ENCODE data around the gene ST3GAL5.

The ST3GAL5 gene

DNA sequence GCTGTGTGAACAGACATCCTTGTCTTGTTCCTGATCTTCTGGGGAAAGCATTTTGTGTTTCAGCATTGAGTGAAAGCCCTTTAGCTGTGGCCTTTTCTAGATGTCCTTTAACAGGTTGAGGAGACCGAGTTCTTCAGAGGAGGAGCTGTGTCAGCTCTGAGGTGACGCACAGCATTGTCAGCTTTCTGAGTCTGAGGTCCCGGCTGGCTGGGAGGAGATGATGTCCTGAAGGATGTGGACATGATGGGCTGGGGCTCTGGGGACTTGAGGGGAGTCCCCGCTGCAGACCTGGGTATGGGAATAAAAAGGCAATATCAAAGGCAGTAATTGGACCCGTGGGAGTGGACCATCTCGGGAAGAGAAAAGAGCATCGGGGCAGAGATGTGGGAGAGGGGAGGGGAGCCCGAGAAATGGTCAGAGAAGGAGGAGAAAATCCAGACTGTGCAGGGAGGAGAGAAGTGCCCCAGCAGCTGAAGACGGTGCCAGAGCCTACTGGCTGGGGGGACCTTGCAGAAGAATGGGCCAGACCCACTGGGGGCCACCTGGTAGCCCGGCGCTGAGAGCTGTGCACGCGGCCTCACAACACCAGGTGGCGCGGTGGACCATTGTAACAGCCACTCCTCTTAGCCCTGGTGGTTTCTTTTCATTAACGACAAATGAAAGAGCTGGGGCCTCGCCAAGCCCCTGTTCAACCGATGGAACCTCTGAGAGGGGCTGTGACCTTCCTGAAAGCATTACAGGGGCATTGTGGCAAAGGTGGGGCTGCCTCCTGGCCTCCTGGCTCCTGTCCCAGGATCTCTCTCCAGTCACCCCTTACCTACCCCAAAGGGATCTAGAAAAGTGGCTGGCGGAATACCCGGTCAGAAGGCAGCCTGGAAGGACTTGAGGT, 61.6 kb downstream of the ST3GAL5 start:
- Histone ChIP-seq H3K4me1 (ENCODE audit: control insufficient read depth in 1 of 2, insufficient read depth in 2 of 2, low read length in 2 of 2) (no peaks in the 10 kb centered on the region), H3K27me3 (ENCODE audit: low read depth, low read length) (no peaks in the 10 kb centered on the region), H3K27ac (ENCODE audit: low read length) (no peak overlapping the region), H3K9me3 (ENCODE audit: control insufficient read depth in 1 of 2, low read length in 2 of 2) (no peaks in the 10 kb centered on the region), H3K36me3 (ENCODE audit: control insufficient read depth in 1 of 2, insufficient read depth in 2 of 2, low read length in 2 of 2) (no peaks in the 10 kb centered on the region), H3K4me3 (ENCODE audit: low read depth in 1 of 2, low read length in 2 of 2) (peak overlapping the region; percentile 34)

DNA sequence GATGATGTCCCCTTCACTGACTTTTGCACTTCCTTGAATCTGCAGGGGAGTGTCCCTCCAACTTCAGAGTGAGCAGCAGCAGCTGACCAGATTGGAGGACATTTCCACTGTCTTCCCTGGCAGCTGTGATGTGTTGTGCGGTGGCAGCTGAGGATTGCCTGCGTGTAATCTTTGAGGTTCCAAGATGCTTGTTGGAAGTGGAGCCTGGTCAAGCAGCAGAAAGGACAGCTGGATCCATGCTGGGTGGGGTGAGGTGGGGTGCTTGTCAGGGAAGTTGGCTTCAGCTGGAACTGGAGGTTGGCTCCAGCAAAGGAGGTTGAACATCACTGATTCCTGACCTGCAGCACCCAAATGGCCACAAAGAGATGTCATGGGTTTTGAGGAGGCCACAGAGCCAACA, 64.8 kb downstream of the ST3GAL5 start:
- H3K9me3 ChIP-seq (ENCODE audit: control insufficient read depth in 1 of 2, low read length in 2 of 2): no peaks in the 10 kb centered on the region
- no peaks in the 10 kb centered on the region for H3K4me1 ChIP-seq (ENCODE audit: control insufficient read depth in 1 of 2, insufficient read depth in 2 of 2, low read length in 2 of 2)
- H3K4me3 ChIP-seq (ENCODE audit: low read depth in 1 of 2, low read length in 2 of 2): no peak overlapping the region
- no peaks in the 10 kb centered on the region for H3K27me3 ChIP-seq (ENCODE audit: low read depth, low read length)
- no peaks in the 10 kb centered on the region for H3K36me3 ChIP-seq (ENCODE audit: control insufficient read depth in 1 of 2, insufficient read depth in 2 of 2, low read length in 2 of 2)
- no peak overlapping the region for H3K27ac ChIP-seq (ENCODE audit: low read length)

DNA sequence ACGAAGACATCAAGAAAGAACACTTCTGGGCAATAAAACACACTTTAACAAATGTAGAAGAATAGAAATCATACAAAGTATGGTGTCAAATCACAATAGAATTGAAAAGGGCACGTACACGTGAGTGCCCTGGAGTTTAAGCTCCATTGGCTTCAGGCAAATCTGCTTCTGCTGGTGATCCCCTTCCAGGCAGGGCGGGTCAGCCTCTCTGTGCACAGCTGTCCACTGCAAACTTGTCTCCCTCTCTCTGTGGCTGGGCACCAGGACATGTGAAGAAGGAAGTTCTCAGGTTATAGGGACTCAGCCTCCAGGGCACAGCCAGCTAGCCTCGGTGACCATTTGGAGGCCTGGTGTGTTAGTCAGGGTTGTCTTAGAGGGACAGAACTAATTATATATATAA, 66.0 kb downstream of the ST3GAL5 start:
- H3K27ac ChIP-seq (ENCODE audit: low read length): no peak overlapping the region
- no peaks in the 10 kb centered on the region for H3K4me1 ChIP-seq (ENCODE audit: control insufficient read depth in 1 of 2, insufficient read depth in 2 of 2, low read length in 2 of 2)
- H3K36me3 ChIP-seq (ENCODE audit: control insufficient read depth in 1 of 2, insufficient read depth in 2 of 2, low read length in 2 of 2): no peaks in the 10 kb centered on the region
- H3K9me3 ChIP-seq (ENCODE audit: control insufficient read depth in 1 of 2, low read length in 2 of 2): no peaks in the 10 kb centered on the region
- H3K27me3 ChIP-seq (ENCODE audit: low read depth, low read length): no peaks in the 10 kb centered on the region
- H3K4me3 ChIP-seq (ENCODE audit: low read depth in 1 of 2, low read length in 2 of 2): no peak overlapping the region

DNA sequence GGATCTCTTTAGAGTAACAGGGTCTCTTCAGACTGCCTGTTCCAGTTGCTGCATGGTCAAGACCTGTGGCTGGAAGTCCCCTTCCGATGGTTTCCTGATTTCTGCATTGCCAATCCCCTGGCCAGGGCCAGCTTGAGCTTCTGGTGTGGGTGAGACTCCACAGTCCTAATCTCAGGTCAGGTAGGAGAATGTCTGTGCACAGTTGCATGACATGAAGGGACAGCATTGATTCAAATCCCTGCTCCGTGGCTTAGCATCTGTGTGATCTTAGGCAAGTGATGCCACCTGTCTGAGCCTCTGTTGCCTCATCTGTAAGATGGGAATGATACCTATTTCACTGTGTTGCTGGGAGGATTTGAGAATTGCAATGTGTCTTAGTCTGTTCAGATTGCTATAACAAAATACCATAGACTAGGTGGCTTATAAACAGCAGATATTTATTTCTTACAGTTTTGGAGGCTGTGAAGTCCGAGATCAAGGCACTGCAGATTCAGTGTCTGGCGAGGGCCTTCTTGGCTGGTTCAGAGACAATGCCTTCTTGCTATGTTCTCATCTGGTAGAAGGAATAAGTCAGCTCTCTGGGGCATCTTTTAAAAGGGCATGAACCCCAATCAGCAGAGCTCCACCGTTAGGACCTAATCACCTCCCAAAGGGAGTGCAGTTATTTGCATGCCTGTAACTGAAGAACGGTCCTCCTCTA, 68.8 kb downstream of the ST3GAL5 start:
- Histone ChIP-seq H3K36me3 (ENCODE audit: control insufficient read depth in 1 of 2, insufficient read depth in 2 of 2, low read length in 2 of 2) (no peaks in the 10 kb centered on the region), H3K27ac (ENCODE audit: low read length) (no peak overlapping the region), H3K9me3 (ENCODE audit: control insufficient read depth in 1 of 2, low read length in 2 of 2) (no peaks in the 10 kb centered on the region)

DNA sequence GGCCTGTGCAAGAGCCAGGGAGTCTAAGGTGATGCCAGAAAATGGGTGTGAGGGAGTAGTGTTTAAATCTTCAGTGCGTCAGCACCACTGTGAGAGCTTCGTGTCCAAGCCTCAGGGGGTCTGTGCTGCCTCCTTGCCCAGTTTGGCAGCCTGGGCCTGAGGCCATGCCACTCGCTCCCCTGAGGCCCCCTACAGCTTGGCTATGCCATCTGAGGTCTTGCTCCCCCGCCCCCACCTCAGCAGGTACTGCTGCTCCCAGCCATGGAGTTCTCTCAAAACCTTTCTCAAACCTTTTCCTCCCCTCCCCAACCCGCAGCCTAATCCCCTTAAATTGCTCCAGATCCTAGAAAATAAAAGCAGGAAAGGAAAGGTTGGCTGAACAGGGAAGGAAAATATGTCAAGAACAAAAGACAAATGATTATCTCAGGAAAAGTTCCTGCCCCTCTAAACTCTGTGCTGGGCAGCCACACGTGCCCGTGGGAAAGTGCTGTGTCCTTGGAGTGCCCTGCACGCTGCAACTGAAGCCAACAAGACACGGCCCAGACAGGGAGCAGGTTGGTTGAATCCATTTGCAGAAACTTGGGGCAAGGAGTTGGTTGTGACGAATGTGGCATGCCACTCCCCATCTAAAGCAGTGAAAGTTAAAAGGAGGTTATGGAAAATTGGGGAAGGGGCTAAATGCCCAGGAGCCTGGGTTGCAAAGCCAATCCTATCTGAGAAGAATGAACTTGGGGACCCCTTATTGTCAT, 73.8 kb downstream of the ST3GAL5 start:
- H3K27ac ChIP-seq (ENCODE audit: low read length): no peak overlapping the region
- no peaks in the 10 kb centered on the region for H3K27me3 ChIP-seq (ENCODE audit: low read depth, low read length)
- no peak overlapping the region for H3K4me3 ChIP-seq (ENCODE audit: low read depth in 1 of 2, low read length in 2 of 2)
- H3K36me3 ChIP-seq (ENCODE audit: control insufficient read depth in 1 of 2, insufficient read depth in 2 of 2, low read length in 2 of 2): no peaks in the 10 kb centered on the region
- H3K9me3 ChIP-seq (ENCODE audit: control insufficient read depth in 1 of 2, low read length in 2 of 2): no peaks in the 10 kb centered on the region
- peaks cover 0 to 15% of the 10 kb centered on the region in 2 donors for H3K4me1 ChIP-seq (ENCODE audit: control insufficient read depth in 1 of 2, insufficient read depth in 2 of 2, low read length in 2 of 2)

More for the DNA sequence above, 68.8 kb downstream of the ST3GAL5 start:
- Histone ChIP-seq H3K4me1 (ENCODE audit: control insufficient read depth in 1 of 2, insufficient read depth in 2 of 2, low read length in 2 of 2) (no peaks in the 10 kb centered on the region), H3K4me3 (ENCODE audit: low read depth in 1 of 2, low read length in 2 of 2) (no peak overlapping the region), H3K27me3 (ENCODE audit: low read depth, low read length) (no peaks in the 10 kb centered on the region)

DNA sequence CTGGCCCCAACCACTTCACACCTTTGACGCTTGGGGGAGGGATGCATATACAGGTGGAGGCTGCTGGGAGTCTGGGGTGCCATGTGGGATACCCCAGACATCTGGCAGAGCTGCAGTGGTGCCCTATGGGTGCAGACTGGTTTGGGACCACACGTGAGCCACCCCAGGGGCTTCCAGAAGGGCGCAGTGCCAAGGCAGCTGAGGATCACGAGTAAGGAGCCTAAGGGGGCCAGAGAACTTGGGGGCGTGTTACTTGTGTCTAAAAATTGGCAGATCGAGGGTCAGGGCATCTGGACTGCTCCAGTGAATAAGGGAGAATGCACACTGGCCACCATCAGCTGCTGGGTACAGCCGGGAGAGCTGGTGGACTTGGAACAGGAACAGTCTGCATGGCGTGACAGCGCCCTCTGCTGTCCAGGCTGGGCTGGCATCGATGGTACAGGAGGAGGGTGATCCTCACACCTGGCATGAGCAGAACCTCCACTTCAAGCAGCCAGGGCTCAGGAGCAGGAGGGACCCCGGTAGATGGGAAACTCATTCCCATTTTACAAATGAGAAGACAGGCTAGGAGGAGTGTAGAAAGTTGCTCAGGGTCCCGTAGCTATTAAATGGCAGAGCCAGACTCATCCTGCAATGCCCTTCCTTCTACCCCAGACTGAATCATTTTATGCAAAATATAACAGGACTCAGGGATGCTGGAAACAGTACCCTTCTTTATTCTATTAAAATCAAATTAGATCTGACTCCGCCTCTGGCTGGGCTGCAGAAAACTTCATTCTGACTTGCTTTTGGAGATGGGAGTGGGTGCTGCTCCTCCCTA, 74.6 kb downstream of the ST3GAL5 start:
- H3K27ac ChIP-seq (ENCODE audit: low read length): no peak overlapping the region
- H3K4me1 ChIP-seq (ENCODE audit: control insufficient read depth in 1 of 2, insufficient read depth in 2 of 2, low read length in 2 of 2): peaks cover 0 to 15% of the 10 kb centered on the region in 2 donors
- no peaks in the 10 kb centered on the region for H3K9me3 ChIP-seq (ENCODE audit: control insufficient read depth in 1 of 2, low read length in 2 of 2)
- no peaks in the 10 kb centered on the region for H3K36me3 ChIP-seq (ENCODE audit: control insufficient read depth in 1 of 2, insufficient read depth in 2 of 2, low read length in 2 of 2)
- no peak overlapping the region for H3K4me3 ChIP-seq (ENCODE audit: low read depth in 1 of 2, low read length in 2 of 2)
- no peaks in the 10 kb centered on the region for H3K27me3 ChIP-seq (ENCODE audit: low read depth, low read length)

DNA sequence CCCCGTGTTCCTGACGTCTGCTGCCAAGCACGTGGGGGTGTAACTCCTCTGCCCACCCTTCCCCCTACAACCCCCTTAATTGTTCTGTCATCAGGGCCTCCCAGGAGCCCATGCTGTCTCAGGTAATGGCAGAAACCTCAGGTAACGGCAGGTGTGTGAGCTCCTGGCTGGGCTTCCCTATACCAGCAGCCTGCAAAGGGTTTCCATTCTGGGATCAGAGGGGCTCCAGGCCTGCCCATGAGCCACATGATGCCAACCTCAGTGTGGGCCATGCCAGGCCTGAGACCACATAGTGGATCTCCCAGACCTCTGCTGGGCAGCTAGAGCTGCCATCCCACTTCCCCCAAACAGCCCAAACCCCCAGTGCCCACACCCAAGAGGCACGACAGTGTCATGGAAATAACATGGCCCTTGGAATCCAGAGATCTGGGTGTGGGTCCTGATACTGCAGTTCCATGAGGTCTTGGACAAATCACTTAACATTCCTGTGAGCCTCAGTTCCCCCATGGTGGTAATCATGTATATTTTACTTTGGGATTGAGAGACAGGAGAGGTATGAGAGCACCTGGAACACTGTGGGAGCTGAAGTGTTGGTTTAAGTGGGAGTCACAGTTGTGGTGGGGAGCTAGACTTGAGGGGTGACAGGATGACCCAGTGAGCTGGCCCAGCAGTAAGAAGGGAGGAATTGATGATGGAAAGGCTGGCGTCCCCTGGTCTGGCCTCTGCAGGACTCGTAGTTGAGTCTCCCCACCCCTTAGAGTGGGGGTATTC, 75.4 kb downstream of the ST3GAL5 start:
- H3K4me1 ChIP-seq (ENCODE audit: control insufficient read depth in 1 of 2, insufficient read depth in 2 of 2, low read length in 2 of 2): peaks cover 0 to 15% of the 10 kb centered on the region in 2 donors
- H3K27me3 ChIP-seq (ENCODE audit: low read depth, low read length): no peaks in the 10 kb centered on the region
- H3K9me3 ChIP-seq (ENCODE audit: control insufficient read depth in 1 of 2, low read length in 2 of 2): no peaks in the 10 kb centered on the region
- no peak overlapping the region for H3K4me3 ChIP-seq (ENCODE audit: low read depth in 1 of 2, low read length in 2 of 2)
- H3K27ac ChIP-seq (ENCODE audit: low read length): no peak overlapping the region
- no peaks in the 10 kb centered on the region for H3K36me3 ChIP-seq (ENCODE audit: control insufficient read depth in 1 of 2, insufficient read depth in 2 of 2, low read length in 2 of 2)

DNA sequence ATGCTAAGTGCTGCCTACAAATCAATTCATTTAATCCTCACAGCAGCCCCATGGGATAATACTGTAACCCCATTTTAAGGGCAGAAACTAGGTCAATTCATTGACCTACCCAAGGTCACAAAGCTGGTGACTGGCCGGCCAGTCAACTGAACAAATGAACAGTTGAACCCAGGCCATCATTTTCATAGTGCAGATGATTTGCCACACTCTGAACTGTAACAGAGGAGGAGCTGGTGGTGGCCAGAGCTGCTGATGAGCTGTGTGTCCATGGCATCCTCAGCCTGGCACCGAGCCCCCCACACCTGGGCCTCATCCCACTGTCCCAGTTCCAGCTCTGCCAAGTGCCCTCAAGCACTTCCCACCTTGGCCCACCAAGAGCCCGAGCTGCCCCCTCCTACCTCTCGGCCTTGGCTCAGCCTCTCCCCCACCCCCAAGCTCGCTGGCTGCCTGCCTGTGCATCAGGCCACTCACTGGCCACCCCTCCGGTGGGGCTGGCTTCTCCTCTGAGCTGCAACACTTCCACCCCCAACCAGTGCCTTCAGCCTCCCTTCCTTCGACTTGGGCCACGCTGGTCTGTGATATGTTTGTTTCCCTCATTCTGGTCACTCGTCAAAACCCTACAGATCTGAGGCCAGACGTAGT, 76.6 kb downstream of the ST3GAL5 start:
- no peak overlapping the region for H3K27ac ChIP-seq (ENCODE audit: low read length)
- no peaks in the 10 kb centered on the region for H3K9me3 ChIP-seq (ENCODE audit: control insufficient read depth in 1 of 2, low read length in 2 of 2)

DNA sequence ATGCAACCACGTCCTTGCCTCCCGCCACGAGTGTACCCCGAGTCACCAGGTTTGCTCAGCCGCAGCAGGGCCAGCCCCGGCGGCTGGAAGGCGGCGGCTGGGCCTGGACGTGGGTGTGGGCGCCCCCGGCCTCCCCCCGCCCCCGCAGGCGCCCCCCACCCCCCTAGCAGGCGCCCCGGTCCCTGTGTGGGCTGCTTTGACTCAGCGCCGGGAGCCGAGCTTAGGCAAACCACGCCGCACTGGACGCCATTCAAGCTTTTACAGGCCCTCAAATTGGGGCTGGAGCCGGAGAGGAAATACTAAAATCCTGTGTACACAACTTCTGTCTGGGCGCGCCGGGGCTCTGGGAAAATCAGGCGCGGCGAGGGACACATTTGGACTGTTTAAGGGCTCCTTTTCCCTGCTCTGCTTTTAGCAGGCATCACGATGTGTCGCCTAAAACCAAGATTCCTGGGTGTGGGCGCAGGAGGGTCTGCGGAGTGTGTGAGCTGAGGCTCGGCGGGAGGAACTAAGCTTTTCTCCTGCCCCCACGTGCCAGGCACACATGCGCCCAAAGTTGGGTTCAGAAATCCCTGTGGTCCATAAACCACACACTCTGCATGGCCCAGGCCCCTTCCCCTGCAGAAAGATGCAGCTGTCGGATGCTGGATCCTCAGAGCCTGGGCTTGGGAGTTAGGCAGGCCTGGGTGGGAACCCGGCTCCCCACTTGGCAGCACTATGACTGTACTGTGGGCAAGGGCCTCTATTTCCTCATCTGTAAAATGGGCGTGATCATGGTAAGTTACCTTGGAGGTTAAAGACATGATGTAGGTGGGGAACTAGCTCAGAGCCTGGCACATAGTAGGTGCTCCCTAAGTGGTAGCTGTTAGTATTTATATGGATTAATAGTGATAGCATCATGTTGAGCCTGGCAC, 77.4 kb downstream of the ST3GAL5 start:
- Histone ChIP-seq H3K27me3 (ENCODE audit: low read depth, low read length) (no peaks in the 10 kb centered on the region), H3K9me3 (ENCODE audit: control insufficient read depth in 1 of 2, low read length in 2 of 2) (no peaks in the 10 kb centered on the region), H3K4me3 (ENCODE audit: low read depth in 1 of 2, low read length in 2 of 2) (no peak overlapping the region), H3K27ac (ENCODE audit: low read length) (no peak overlapping the region), H3K36me3 (ENCODE audit: control insufficient read depth in 1 of 2, insufficient read depth in 2 of 2, low read length in 2 of 2) (no peaks in the 10 kb centered on the region), H3K4me1 (ENCODE audit: control insufficient read depth in 1 of 2, insufficient read depth in 2 of 2, low read length in 2 of 2) (peaks cover 0 to 15% of the 10 kb centered on the region in 2 donors)

More for the DNA sequence above, 76.6 kb downstream of the ST3GAL5 start:
- H3K27me3 ChIP-seq (ENCODE audit: low read depth, low read length): no peaks in the 10 kb centered on the region
- peaks cover 0 to 15% of the 10 kb centered on the region in 2 donors for H3K4me1 ChIP-seq (ENCODE audit: control insufficient read depth in 1 of 2, insufficient read depth in 2 of 2, low read length in 2 of 2)
- H3K4me3 ChIP-seq (ENCODE audit: low read depth in 1 of 2, low read length in 2 of 2): no peak overlapping the region
- no peaks in the 10 kb centered on the region for H3K36me3 ChIP-seq (ENCODE audit: control insufficient read depth in 1 of 2, insufficient read depth in 2 of 2, low read length in 2 of 2)
